PFSK-1 (cell line): ENCODE measurements around the gene SLC6A11.

Experiments used
- POLR2AphosphoS5 ChIP-seq: IDR thresholded peaks from 2 replicates; pipeline ENCODE4 v1.6.1; 2012; ENCODE audit warnings: low read depth, mild to moderate bottlenecking, control low read depth, low read length, moderate library complexity
- REST ChIP-seq, 2 experiments: IDR thresholded peaks; 2 replicates each; pipeline versions ENCODE4 v1.6.1 to v1.8.0; 2011 to 2012; ENCODE audit warnings: low read depth in 2 of 2, low read length in 2 of 2, control low read depth in 1 of 2, inconsistent platforms in 1 of 2, mild to moderate bottlenecking in 1 of 2, moderate library complexity in 1 of 2; ENCODE audit not compliant: insufficient read depth in 1 of 2
- SIN3A ChIP-seq: IDR thresholded peaks from 2 replicates; pipeline ENCODE4 v1.6.1; 2012; ENCODE audit warnings: mild to moderate bottlenecking, low read length, moderate library complexity, borderline replicate concordance; ENCODE audit not compliant: insufficient read depth
- TAF1 ChIP-seq: IDR thresholded peaks from 2 replicates; pipeline ENCODE4 v1.6.1; 2012; ENCODE audit warnings: low read length, control low read depth, borderline replicate concordance; ENCODE audit not compliant: insufficient read depth

DNA sequence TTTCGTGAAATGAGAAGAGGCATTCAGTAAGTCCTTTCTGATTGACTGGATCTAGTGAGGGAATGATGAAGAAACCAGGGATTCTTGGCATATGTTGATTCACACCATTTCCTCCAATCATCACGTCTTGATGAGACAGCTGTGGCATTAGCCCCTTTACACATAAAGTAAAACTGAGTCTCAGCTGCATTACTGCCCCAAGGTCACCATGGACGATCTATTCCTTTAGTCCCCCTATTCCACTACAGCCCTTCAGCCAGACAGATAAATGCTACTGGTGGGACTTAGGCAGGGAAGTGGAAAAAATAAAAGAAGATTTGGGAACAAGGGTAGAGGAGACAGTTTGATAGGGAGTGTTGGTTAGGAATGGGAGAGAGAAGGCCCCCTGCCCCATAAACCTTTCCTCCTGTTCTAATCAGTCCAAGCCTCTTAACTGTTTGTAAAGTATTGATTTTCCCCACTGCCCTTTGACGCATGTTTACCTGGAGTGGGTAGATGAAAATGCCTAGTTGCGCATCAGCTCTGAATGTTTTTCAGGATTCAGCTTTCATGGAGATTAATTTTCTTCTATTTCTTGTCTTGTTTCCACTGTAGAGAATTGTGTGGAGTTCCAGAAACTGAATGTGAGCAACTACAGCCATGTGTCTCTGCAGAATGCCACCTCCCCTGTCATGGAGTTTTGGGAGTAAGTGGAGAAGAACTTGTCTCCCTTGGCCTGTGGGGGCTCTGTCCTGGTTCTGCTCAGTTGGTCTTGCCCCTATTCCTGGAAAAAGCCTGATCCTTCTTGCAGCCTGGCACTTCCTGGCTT is 6.9 kb downstream of the SLC6A11 start:
- no peak for TF ChIP-seq POLR2AphosphoS5
- TF ChIP-seq TAF1 = no peak
- no peak for TF ChIP-seq SIN3A
- TF ChIP-seq REST (IDR thresholded peaks at IDR 0.05; ENCODE audit: insufficient read depth in 1 of 2, low read depth in 2 of 2, low read length in 2 of 2) = no peak
